ENCODE data around the gene RET.

Gene RET

DNA sequence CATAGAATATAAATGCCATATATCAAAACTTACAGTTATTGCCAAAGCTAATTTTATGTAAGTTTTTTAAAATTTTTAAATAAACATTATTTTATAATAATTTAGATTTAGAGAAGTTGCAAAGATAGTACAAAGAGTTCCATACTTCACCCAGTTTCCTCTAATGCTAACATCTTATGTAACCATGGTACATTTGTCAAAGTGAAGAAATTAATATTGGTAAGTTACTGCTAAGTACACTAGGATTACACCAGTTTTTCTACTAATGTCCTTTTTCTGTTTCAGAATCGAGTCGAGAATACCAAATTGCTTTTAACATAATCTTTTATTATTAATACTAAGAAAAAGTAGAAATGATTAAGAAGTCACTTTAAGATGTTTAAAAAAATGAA lies 90.6 kb downstream of the RET start:
- H3K27ac ChIP-seq (ENCODE audit: low read length): no peak overlapping the region
- no peak overlapping the region for H3K4me2 ChIP-seq (ENCODE audit: insufficient read depth, low read length)
- peaks cover 43% of the 10 kb centered on the region for H3K36me3 ChIP-seq (ENCODE audit: insufficient read depth, low read length)
- H3K9me3 ChIP-seq (ENCODE audit: insufficient read depth, low read length, severe bottlenecking): no peaks in the 10 kb centered on the region
- TF ChIP-seq CTCF (IDR thresholded peaks at IDR 0.05; ENCODE audit: borderline replicate concordance, extremely low read depth, low read length, poor library complexity, severe bottlenecking) (no peak), EZH2 (IDR thresholded peaks at IDR 0.05; ENCODE audit: borderline replicate concordance, low read depth, low read length, severe bottlenecking) (no peak)
- H2AFZ ChIP-seq (ENCODE audit: low read depth, low read length): no peak overlapping the region
- H3K79me2 ChIP-seq (ENCODE audit: insufficient read depth, low read length): peaks cover 13% of the 10 kb centered on the region
- H3K4me3 ChIP-seq (ENCODE audit: low read depth in 1 of 2, low read length in 2 of 2): no peak overlapping the region
- 0 out of 2 replicates have a peak, but pooled peaks cover 3% of the 10 kb centered on the region for H4K20me1 ChIP-seq (ENCODE audit: insufficient read depth, low read length)
- DNase-seq (no peak), ATAC-seq (ENCODE audit: insufficient read depth, low read depth) (no peak)
- H3K9ac ChIP-seq (ENCODE audit: low read depth, low read length): no peak overlapping the region
- no peaks in the 10 kb centered on the region for H3K27me3 ChIP-seq (ENCODE audit: insufficient read depth, low read length, poor library complexity)
- peaks cover 12% of the 10 kb centered on the region for H3K4me1 ChIP-seq (ENCODE audit: insufficient read depth, low read length)

GRCh38 chr10:43170491-43170890 lies 93.6 kb downstream of the RET start:
- DNase-seq (no peak), ATAC-seq (ENCODE audit: insufficient read depth, low read depth) (no peak)
- Histone ChIP-seq H3K27ac (ENCODE audit: low read length) (no peak overlapping the region), H3K9me3 (ENCODE audit: insufficient read depth, low read length, severe bottlenecking) (no peaks in the 10 kb centered on the region), H2AFZ (ENCODE audit: low read depth, low read length) (no peak overlapping the region), H3K4me1 (ENCODE audit: insufficient read depth, low read length) (peaks cover 12% of the 10 kb centered on the region), H3K4me2 (ENCODE audit: insufficient read depth, low read length) (no peak overlapping the region), H3K4me3 (ENCODE audit: low read depth in 1 of 2, low read length in 2 of 2) (no peak overlapping the region), H3K27me3 (ENCODE audit: insufficient read depth, low read length, poor library complexity) (no peaks in the 10 kb centered on the region), H3K9ac (ENCODE audit: low read depth, low read length) (no peak overlapping the region), H3K36me3 (ENCODE audit: insufficient read depth, low read length) (peaks cover 50% of the 10 kb centered on the region), H4K20me1 (ENCODE audit: insufficient read depth, low read length) (no peaks in the 10 kb centered on the region; the same call in 1 of the 2 replicates), H3K79me2 (ENCODE audit: insufficient read depth, low read length) (peaks cover 8% of the 10 kb centered on the region)
- TF ChIP-seq CTCF (IDR thresholded peaks at IDR 0.05; ENCODE audit: borderline replicate concordance, extremely low read depth, low read length, poor library complexity, severe bottlenecking) (no peak), EZH2 (IDR thresholded peaks at IDR 0.05; ENCODE audit: borderline replicate concordance, low read depth, low read length, severe bottlenecking) (no peak)

- TF ChIP-seq EZH2 (IDR thresholded peaks at IDR 0.05; ENCODE audit: borderline replicate concordance, low read depth, low read length, severe bottlenecking) (no peak), CTCF (IDR thresholded peaks at IDR 0.05; ENCODE audit: borderline replicate concordance, extremely low read depth, low read length, poor library complexity, severe bottlenecking) (no peak)
- no peak overlapping the region for H3K9ac ChIP-seq (ENCODE audit: low read depth, low read length)
These were observed 95.8 kb downstream of the RET start for GRCh38 chr10:43172645-43173044.

GRCh38 chr10:43173120-43173519 lies 96.3 kb downstream of the RET start:
- no peak overlapping the region for H3K9ac ChIP-seq (ENCODE audit: low read depth, low read length)
- DNase-seq: no peak
- no peak for ATAC-seq (ENCODE audit: insufficient read depth, low read depth)
- H3K27ac ChIP-seq (ENCODE audit: low read length): no peak overlapping the region
- peaks cover 8% of the 10 kb centered on the region for H3K79me2 ChIP-seq (ENCODE audit: insufficient read depth, low read length)
- no peaks in the 10 kb centered on the region for H3K27me3 ChIP-seq (ENCODE audit: insufficient read depth, low read length, poor library complexity)
- H3K4me2 ChIP-seq (ENCODE audit: insufficient read depth, low read length): no peak overlapping the region
- H4K20me1 ChIP-seq (ENCODE audit: insufficient read depth, low read length): no peaks in the 10 kb centered on the region; the same call in 1 of the 2 replicates
- peaks cover 74% of the 10 kb centered on the region for H3K36me3 ChIP-seq (ENCODE audit: insufficient read depth, low read length)
- peaks cover 3% of the 10 kb centered on the region for H3K9me3 ChIP-seq (ENCODE audit: insufficient read depth, low read length, severe bottlenecking)
- TF ChIP-seq EZH2 (IDR thresholded peaks at IDR 0.05; ENCODE audit: borderline replicate concordance, low read depth, low read length, severe bottlenecking) (no peak), CTCF (IDR thresholded peaks at IDR 0.05; ENCODE audit: borderline replicate concordance, extremely low read depth, low read length, poor library complexity, severe bottlenecking) (no peak)
- H3K4me3 ChIP-seq (ENCODE audit: low read depth in 1 of 2, low read length in 2 of 2): no peak overlapping the region
- H2AFZ ChIP-seq (ENCODE audit: low read depth, low read length): no peak overlapping the region
- H3K4me1 ChIP-seq (ENCODE audit: insufficient read depth, low read length): no peaks in the 10 kb centered on the region

More at GRCh38 chr10:43172645-43173044, 95.8 kb downstream of the RET start:
- Histone ChIP-seq H4K20me1 (ENCODE audit: insufficient read depth, low read length) (no peaks in the 10 kb centered on the region; the same call in 1 of the 2 replicates), H3K4me1 (ENCODE audit: insufficient read depth, low read length) (no peaks in the 10 kb centered on the region), H3K27ac (ENCODE audit: low read length) (no peak overlapping the region), H3K27me3 (ENCODE audit: insufficient read depth, low read length, poor library complexity) (no peaks in the 10 kb centered on the region), H3K4me2 (ENCODE audit: insufficient read depth, low read length) (no peak overlapping the region), H3K79me2 (ENCODE audit: insufficient read depth, low read length) (peaks cover 8% of the 10 kb centered on the region), H2AFZ (ENCODE audit: low read depth, low read length) (no peak overlapping the region), H3K4me3 (ENCODE audit: low read depth in 1 of 2, low read length in 2 of 2) (no peak overlapping the region), H3K36me3 (ENCODE audit: insufficient read depth, low read length) (peaks cover 69% of the 10 kb centered on the region), H3K9me3 (ENCODE audit: insufficient read depth, low read length, severe bottlenecking) (peaks cover under 1% of the 10 kb centered on the region)
- DNase-seq (no peak), ATAC-seq (ENCODE audit: insufficient read depth, low read depth) (peak; percentile 48; the same call in 1 of the 3 replicates)

All from DND-41 (cell line).